Adrenal gland (tissue), 5 donors: Measurements from ENCODE around the gene DTD2.

Experiments
- POLR2A ChIP-seq, 2 donors: fragments of 450-650 bp; IDR thresholded peaks; one replicate each; pipeline ENCODE4 v1.6.1; 2017; ENCODE audit warnings: antibody characterized with exemption in 2 of 2, mild to moderate bottlenecking in 2 of 2, moderate library complexity in 1 of 2
- TF ChIP-seq, protein P1 (sequence below), 6 experiments: fragments of 450-650 bp in 4 of 6; fragments of 200-600 bp in 2 of 6; sonication (generic) in 1 of 6; IDR thresholded peaks; 1 replicate in 5 of 6; 2 replicates in 1 of 6; pipeline versions ENCODE4 v1.5.1 to v1.8.0; 2016 to 2021; ENCODE audit warnings: antibody characterized with exemption in 6 of 6, mild to moderate bottlenecking in 2 of 6, moderate library complexity in 1 of 6
- donor health status: DM: no; HTN: no; CAD: no.

DNA sequence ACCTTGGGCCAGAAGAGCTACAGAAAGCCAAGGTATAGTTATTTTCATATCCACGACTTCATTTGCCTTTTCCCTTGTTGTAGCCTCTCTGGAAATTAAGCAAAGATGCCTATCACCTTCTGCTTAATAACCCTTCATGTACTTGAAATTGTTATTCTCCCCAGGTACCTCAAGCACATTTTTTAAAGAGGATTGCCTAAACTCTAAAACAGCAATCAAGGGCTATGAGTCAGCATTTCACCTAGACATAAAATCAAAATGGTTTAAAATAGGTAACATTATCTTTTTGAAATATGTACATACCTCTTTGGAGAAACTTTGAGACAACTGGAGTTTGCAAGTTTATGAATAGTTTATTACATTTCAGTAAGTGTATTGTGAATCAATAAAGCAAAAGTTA, 11.6 kb downstream of the DTD2 start:
- no peak for TF ChIP-seq POLR2A (IDR thresholded peaks at IDR 0.05)
- TF ChIP-seq, protein P1, sequence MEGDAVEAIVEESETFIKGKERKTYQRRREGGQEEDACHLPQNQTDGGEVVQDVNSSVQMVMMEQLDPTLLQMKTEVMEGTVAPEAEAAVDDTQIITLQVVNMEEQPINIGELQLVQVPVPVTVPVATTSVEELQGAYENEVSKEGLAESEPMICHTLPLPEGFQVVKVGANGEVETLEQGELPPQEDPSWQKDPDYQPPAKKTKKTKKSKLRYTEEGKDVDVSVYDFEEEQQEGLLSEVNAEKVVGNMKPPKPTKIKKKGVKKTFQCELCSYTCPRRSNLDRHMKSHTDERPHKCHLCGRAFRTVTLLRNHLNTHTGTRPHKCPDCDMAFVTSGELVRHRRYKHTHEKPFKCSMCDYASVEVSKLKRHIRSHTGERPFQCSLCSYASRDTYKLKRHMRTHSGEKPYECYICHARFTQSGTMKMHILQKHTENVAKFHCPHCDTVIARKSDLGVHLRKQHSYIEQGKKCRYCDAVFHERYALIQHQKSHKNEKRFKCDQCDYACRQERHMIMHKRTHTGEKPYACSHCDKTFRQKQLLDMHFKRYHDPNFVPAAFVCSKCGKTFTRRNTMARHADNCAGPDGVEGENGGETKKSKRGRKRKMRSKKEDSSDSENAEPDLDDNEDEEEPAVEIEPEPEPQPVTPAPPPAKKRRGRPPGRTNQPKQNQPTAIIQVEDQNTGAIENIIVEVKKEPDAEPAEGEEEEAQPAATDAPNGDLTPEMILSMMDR (IDR thresholded peaks at IDR 0.05), result no peak
